HG03039 (cell line): Measurements from ENCODE around the gene RNF186.
"Not testable (repeated sequence)": the region's sequence is repeated elsewhere in the genome, so short reads cannot be mapped to it uniquely, and the experiment has no call there.

Experiments used
- ATAC-seq: cut with Tn5 transposase; IDR thresholded peaks from one replicate; pipeline ENCODE4 v1.9.1; 2021; ENCODE audit warnings: mild to moderate bottlenecking, moderate library complexity; ENCODE audit not compliant: unreplicated experiment

The RNF186 gene, protein sequence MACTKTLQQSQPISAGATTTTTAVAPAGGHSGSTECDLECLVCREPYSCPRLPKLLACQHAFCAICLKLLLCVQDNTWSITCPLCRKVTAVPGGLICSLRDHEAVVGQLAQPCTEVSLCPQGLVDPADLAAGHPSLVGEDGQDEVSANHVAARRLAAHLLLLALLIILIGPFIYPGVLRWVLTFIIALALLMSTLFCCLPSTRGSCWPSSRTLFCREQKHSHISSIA

DNA sequence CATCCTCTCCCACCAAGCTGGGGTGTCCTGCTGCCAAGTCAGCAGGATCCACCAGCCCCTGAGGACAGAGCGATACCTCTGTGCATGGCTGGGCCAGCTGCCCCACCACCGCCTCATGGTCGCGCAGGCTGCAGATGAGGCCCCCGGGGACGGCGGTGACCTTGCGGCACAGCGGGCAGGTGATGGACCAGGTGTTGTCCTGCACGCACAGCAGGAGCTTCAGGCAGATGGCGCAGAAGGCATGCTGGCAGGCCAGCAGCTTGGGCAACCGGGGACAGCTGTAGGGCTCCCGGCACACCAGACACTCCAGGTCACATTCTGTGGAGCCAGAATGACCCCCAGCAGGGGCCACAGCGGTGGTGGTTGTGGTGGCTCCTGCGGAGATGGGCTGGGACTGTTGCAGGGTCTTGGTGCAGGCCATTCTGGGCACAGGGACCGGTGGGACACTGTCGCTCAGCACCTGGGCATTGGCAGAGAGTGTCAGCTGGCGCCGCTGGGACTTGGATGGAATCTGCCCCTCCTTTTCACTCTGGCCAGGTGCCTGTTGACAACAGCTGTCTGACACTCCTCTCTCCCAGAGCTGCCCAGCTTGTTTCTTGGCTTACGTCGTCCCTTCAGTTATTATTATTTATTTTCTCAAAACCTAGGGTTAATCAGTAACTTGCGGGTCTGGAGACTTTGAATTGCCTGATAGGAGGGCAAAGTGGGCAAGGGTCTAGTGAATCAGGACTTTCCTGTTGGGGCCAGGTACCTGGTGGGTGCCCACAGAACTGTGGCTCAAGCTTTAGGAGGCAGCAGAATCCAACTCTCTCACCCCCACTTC, at the start of gene RNF186:
Gene RNF186 (minus strand): TSS at position 603 of the 823 bp plus-strand sequence. CDS start 182 bp downstream, at position 421.
- ATAC-seq, result no peak

DNA sequence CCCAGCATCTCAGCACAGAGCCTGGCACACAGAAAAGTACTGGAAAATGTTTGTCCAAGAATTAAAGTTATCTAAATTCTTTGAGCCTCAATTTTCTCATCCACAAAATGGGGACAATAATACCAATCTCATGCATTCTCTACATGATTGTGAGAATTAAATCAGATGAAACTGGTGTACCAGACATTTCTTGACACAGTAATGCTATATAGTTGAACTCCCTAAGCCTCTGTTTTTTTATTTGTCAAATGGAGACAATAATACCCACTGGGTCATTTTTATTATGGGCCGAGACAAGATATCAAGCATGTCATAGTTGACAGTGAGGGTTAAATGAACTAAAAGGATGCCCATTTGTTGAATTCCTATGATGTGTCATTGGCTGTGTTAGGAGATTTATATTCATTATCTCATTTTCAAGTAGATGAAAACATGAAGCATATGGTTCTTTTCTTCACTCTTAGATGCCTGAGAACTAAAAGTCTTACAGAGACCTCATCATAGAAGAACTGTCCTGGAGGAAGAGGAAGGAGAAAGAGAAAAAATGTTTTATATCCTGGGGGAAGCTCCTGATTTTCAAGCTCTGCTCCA, 49.6 kb upstream of the RNF186 start:
- no peak for ATAC-seq

DNA sequence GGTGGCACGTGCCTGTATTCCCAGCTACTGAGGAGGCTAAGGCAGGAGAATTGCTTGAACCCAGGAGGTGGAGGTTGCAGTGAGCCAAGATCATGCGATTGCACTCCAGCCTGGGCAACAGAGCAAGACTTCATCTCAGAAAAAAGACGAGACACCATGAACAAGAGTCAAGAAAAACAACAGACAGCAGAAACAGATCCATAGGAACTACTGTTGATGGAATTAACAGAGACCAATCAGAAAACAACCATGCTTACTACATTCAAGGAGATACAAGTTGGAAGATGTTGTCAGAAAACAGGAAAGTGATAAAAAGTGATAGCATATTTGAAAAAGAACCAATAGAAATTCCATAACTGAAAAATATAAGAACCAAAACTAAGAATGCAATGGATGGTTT, 47.9 kb upstream of the RNF186 start:
- ATAC-seq, result no peak

DNA sequence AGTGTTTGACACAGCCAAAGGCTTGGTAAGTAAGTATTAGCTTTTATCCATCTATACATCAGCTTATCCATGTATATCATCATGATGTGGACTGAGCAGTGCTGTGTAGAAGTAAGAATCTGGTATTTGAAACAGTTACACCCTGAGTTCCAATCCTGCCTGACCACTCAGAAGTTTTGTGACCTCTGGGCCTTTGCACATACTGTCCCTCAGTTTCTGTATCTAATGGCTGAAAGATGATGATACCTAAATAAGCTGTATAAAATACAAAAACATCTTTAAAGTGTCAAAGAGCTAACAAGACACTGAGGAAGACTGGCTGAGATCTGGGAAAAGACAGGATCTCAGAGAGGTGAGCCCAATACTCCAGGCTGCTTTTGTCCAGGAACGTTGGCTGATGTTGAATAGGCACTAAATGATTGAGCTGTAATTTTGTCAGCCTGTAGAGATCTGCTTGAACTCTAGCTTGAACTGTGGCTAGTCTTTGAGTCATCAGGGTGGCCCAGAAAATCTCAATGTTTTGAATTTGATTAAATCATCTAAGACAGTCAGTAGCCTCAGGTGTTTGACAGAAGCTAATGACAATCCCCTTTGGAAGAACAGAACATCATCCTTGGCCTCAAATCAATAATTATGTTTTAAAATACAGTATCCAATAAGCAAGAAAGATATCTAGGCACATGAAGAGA, 46.9 kb upstream of the RNF186 start:
- ATAC-seq, result no peak

GRCh38 chr1:19861034-19861433, 46.0 kb upstream of the RNF186 start:
- ATAC-seq, result no peak

DNA sequence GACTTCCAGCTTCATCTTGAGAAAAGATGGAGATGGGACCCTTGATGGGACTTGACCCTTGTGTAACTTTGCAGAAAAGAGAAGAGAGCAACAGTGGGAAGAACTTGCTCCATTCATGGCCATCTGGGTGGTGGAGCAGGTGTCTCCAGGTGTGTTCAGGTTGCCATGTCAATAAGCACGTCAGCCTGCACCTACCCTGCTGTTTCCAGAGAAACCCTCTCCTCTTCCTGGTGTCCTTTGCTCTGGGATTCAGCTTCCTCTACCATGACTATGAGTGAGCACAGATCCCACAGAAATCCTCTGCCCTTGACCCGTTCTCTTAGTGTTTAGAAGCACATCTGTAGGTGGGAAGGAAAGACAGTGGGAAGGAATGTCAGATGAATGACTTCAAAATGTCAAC, 45.3 kb upstream of the RNF186 start:
- no peak for ATAC-seq

GRCh38 chr1:19859876-19860275, 44.8 kb upstream of the RNF186 start:
- ATAC-seq, result no peak

- ATAC-seq, result no peak
These were observed 43.8 kb upstream of the RNF186 start for GRCh38 chr1:19858893-19859292.

GRCh38 chr1:19854866-19855265, 39.8 kb upstream of the RNF186 start:
- no peak for ATAC-seq

DNA sequence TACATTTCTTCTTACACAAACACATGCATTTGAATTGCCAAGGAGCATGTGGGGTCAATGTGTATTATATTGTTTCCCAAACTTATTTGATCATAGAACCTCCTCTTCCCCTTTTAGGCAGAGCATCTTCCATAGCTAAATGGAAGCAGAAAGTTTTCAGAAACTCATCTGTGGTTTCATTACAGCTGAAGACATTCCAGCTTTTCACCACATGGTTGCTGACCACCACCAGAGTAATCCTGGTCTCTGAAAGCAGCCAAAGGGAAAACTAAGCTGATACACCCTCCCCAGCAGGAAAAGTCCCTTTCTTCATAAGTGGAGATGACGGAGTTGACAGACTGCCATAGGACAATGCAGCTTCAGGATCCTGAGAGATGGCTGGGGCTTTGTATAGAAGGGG, 37.0 kb upstream of the RNF186 start:
- ATAC-seq, result no peak

GRCh38 chr1:19850214-19850613, 35.1 kb upstream of the RNF186 start:
- no peak for ATAC-seq

DNA sequence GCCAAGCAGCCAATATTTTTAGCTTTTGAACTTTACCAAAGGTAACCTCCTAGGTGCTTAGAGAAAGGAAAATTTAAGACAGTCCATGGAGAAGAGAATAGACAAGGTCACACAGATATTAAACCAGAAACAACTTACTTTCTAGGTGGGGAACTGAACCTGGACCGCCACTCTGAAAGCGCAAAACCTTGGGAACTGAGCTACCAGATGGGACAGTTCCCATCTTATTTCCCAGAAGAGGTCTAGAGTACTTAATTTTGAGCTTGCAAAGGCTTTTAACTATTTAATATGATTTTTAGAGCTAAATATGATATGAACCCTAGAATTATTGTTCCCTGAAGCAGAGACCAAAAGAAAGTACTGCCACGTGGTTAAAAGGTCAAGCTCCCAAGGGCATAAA, 34.2 kb upstream of the RNF186 start:
- not testable (repeated sequence) for ATAC-seq

GRCh38 chr1:19847334-19847733, 32.3 kb upstream of the RNF186 start:
- not testable (repeated sequence) for ATAC-seq

DNA sequence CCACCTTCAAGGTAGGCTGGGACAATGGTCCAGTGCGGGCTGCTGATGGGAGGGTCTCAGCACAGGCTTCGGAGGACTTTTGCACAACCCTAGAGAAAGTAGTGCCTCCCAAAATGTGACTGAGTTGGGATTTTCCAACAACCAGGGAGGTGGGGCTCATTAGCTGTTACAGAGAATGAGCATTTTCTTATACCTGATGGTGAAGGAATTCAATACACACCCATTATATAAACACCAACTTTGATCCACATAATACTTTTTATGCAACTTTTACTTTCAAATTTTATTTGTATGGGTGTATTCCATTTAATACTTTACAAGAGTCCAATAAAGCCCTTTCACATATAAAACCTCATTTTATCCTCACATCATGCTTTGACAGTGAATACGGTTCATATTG, 31.3 kb upstream of the RNF186 start:
- ATAC-seq, result no peak

GRCh38 chr1:19845555-19845954, 30.5 kb upstream of the RNF186 start:
- no peak for ATAC-seq

- no peak for ATAC-seq
These were observed 29.8 kb upstream of the RNF186 start for GRCh38 chr1:19844731-19845495.

- no peak for ATAC-seq
These were observed 25.1 kb upstream of the RNF186 start for GRCh38 chr1:19840228-19840627.

- no peak for ATAC-seq
These were observed 22.8 kb upstream of the RNF186 start for GRCh38 chr1:19837866-19838265.

- ATAC-seq, result no peak
These were observed 20.5 kb upstream of the RNF186 start for GRCh38 chr1:19835578-19835977.

- no peak for ATAC-seq
These were observed 16.4 kb upstream of the RNF186 start for GRCh38 chr1:19831441-19831840.

DNA sequence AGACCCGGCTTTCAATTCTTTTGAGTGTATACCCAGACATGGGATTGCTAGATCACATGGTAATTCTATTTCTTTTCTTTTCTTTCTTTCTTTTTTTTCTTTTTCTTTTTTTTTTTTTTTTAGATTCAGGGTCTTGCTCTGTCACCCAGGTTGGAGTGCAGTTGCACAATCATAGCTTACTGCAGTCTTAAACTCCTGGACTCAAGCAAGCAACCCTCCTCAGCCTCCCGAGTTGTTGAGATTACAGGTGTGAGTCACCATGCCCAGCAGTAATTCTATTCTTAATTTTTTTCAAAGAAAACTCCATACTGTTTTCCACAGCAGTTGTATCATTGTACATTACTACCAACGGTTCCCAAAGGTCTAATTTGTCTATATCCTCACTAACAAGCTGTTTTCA, 13.5 kb upstream of the RNF186 start:
- ATAC-seq, result no peak
